GM12878 (cell line): ENCODE results near the gene VASH1.

Experiments
- ATF3 ChIP-seq: IDR thresholded peaks from 2 replicates; pipeline ENCODE4 v1.6.1; 2011; ENCODE audit warnings: low read depth, mild to moderate bottlenecking, low read length, moderate library complexity, borderline replicate concordance; ENCODE audit errors: extremely low read depth
- BCL3 ChIP-seq: IDR thresholded peaks from 2 replicates; pipeline ENCODE4 v1.6.1; 2011; ENCODE audit warnings: borderline replicate concordance, low read depth, mild to moderate bottlenecking, moderate library complexity, low read length; ENCODE audit not compliant: insufficient read depth, poor library complexity, severe bottlenecking
- CTCF ChIP-seq, 3 experiments: IDR thresholded peaks in 2 of 3; conservative IDR thresholded peaks in 1 of 3; 2 replicates each; pipeline ENCODE4 v1.5.1; 2011; ENCODE audit warnings: low read depth in 3 of 3, low read length in 3 of 3, mild to moderate bottlenecking in 3 of 3, control low read depth in 2 of 3, moderate library complexity in 2 of 3, inconsistent platforms in 1 of 3, mixed read lengths in 1 of 3; ENCODE audit not compliant: control insufficient read depth in 2 of 3, insufficient read depth in 1 of 3; ENCODE audit errors: extremely low read depth in 1 of 3
- EGR1 ChIP-seq, 2 experiments: IDR thresholded peaks; 1 replicate in 1 of 2; 2 replicates in 1 of 2; pipeline ENCODE4 v1.6.1; 2011 to 2012; ENCODE audit warnings: low read depth in 2 of 2, low read length in 2 of 2, borderline replicate concordance in 1 of 2, mild to moderate bottlenecking in 1 of 2, moderate library complexity in 1 of 2
- ESRRA ChIP-seq: IDR thresholded peaks from 2 replicates; pipeline ENCODE4 v1.6.1; 2012; ENCODE audit warnings: mild to moderate bottlenecking, low read length, improper control_type of control experiment
- JUND ChIP-seq: IDR thresholded peaks from 2 replicates; pipeline ENCODE4 v1.6.1; 2012; ENCODE audit warnings: low read depth, mild to moderate bottlenecking, low read length, improper control_type of control experiment, moderate library complexity
- NFIC ChIP-seq: IDR thresholded peaks from 2 replicates; pipeline ENCODE4 v1.6.1; 2012; ENCODE audit warnings: low read depth, mild to moderate bottlenecking, inconsistent platforms, low read length, moderate library complexity
- POLR2A ChIP-seq: IDR thresholded peaks from 2 replicates; pipeline ENCODE4 v1.6.1; 2011; ENCODE audit warnings: low read depth, mild to moderate bottlenecking, low read length
- RAD21 ChIP-seq: IDR thresholded peaks from 2 replicates; pipeline ENCODE4 v1.6.1; 2011; ENCODE audit warnings: mild to moderate bottlenecking, low read depth, low read length, moderate library complexity; ENCODE audit not compliant: insufficient read depth
- RFX5 ChIP-seq: IDR thresholded peaks from 2 replicates; pipeline ENCODE4 v1.6.1; 2011; ENCODE audit warnings: low read depth, low read length, improper control_type of control experiment
- SP1 ChIP-seq: IDR thresholded peaks from one replicate; pipeline ENCODE4 v1.6.1; 2011; ENCODE audit warnings: low read depth, low read length
- SUPT20H ChIP-seq: IDR thresholded peaks from 2 replicates; pipeline ENCODE4 v1.6.1; 2011; ENCODE audit warnings: low read depth, mild to moderate bottlenecking, low read length, moderate library complexity, borderline replicate concordance; ENCODE audit not compliant: control insufficient read depth
- ZBED1 ChIP-seq: IDR thresholded peaks from 2 replicates; pipeline ENCODE4 v1.6.1; 2016; ENCODE audit warnings: borderline replicate concordance
- ZZZ3 ChIP-seq: IDR thresholded peaks from 2 replicates; pipeline ENCODE4 v1.6.1; 2011; ENCODE audit warnings: low read depth; ENCODE audit not compliant: control insufficient read depth, insufficient read length

- no peak for TF ChIP-seq ATF3
- no peak for TF ChIP-seq ZBED1
- no peak for TF ChIP-seq CTCF (IDR thresholded peaks at IDR 0.05 in 2 of 3, conservative IDR thresholded peaks at IDR 0.05 in 1 of 3; ENCODE audit: control insufficient read depth in 2 of 3, extremely low read depth in 1 of 3, insufficient read depth in 1 of 3, low read depth in 3 of 3, low read length in 3 of 3)
- no peak for TF ChIP-seq EGR1 (IDR thresholded peaks at IDR 0.05; ENCODE audit: borderline replicate concordance in 1 of 2, low read depth in 2 of 2, low read length in 2 of 2)
- no peak for TF ChIP-seq SP1
- TF ChIP-seq ZZZ3 = no peak
- TF ChIP-seq RFX5 = no peak
- TF ChIP-seq BCL3 = no peak
- no peak for TF ChIP-seq SUPT20H
- no peak for TF ChIP-seq POLR2A
- TF ChIP-seq JUND = no peak
- TF ChIP-seq ESRRA = no peak
- no peak for TF ChIP-seq RAD21
- no peak for TF ChIP-seq NFIC
Measured at GRCh38 chr14:76727384-76727783, 33.9 kb upstream of the VASH1 start.
